HCT116 (cell line): ENCODE data around the gene SMAD7. TPM values are rescaled to one million over a fixed set of nuclear protein-coding genes. Genes with fewer than 3 reads are reported as not detected.

Experiments
- ATAC-seq: fragments of 200-7000 bp; cut with Tn5 transposase; 2 replicates; pipeline ENCODE4 v1.9.1; 2020; ENCODE audit warnings: mild to moderate bottlenecking, moderate library complexity
- BruUV-seq: library from RNA; stranded (reverse); fragments of 400-500 nt; replicated peaks from 2 replicates; lab custom pipeline; 2021; lab: Mats Ljungman, UMichigan
- CTCF ChIA-PET: fragments of 300-600 bp; sonication (Branson Sonifier 250); formaldehyde crosslinking; loops from one replicate; lab custom pipeline; 2021; ENCODE audit warnings: antibody characterized with exemption; lab: Charles Lee
- POLR2A ChIA-PET: fragments of 300-600, 350-600 bp; sonication (Branson Sonifier 250); formaldehyde crosslinking; loops from one replicate; lab custom pipeline; 2021; ENCODE audit warnings: antibody characterized with exemption; lab: Charles Lee
- RAD21 ChIA-PET, 2 experiments: fragments of 300-600 bp; sonication (Branson Sonifier 250); formaldehyde crosslinking; loops; one replicate each; lab custom pipeline; 2023; ENCODE audit warnings: low total read pairs in 2 of 2; ENCODE audit not compliant: uncharacterized antibody in 2 of 2, unreplicated experiment in 2 of 2, low non-redundant PET in 1 of 2; lab: Charles Lee
- DNase-seq: peaks from one replicate; pipeline ENCODE4 v3.0.0-alpha.2; 2010; ENCODE audit warnings: low read depth, low spot score
- H2AFZ ChIP-seq: fragments of 200-600 bp; shearing (Covaris generic), sonication (generic); 2 replicates; pipeline ENCODE4 v1.6.1; 2017; ENCODE audit warnings: low read depth, mixed run types, mixed read lengths, antibody characterized with exemption, low read length; ENCODE audit not compliant: poor library complexity, severe bottlenecking
- H3K27ac ChIP-seq: 2 replicates; pipeline ENCODE4 v1.5.1; 2012; ENCODE audit warnings: low read depth, low read length
- H3K27me3 ChIP-seq: fragments of 200-600 bp; sonication (generic); 2 replicates; pipeline ENCODE4 v1.6.1; 2016; ENCODE audit warnings: mixed run types, low read length, mixed read lengths; ENCODE audit not compliant: insufficient read depth
- H3K36me3 ChIP-seq, 2 experiments: fragments of 200-500 bp in 1 of 2; fragments of 200-600 bp in 1 of 2; sonication (Bioruptor generic) in 1 of 2; sonication (generic) in 1 of 2; 2 replicates each; pipeline versions ENCODE4 v1.5.1 to v1.6.1; 2014 to 2016; ENCODE audit warnings: low read length in 2 of 2, inconsistent platforms in 1 of 2, mixed read lengths in 1 of 2, mixed run types in 1 of 2; ENCODE audit not compliant: insufficient read depth in 2 of 2, control insufficient read depth in 1 of 2
- H3K4me1 ChIP-seq, 2 experiments: fragments of 200-600 bp in 1 of 2; sonication (generic) in 1 of 2; 2 replicates each; pipeline versions ENCODE4 v1.5.1 to v1.6.1; 2012 to 2017; ENCODE audit warnings: low read length in 2 of 2, inconsistent platforms in 1 of 2, mild to moderate bottlenecking in 1 of 2, mixed read lengths in 1 of 2, mixed run types in 1 of 2, moderate library complexity in 1 of 2; ENCODE audit not compliant: insufficient read depth in 2 of 2, control insufficient read depth in 1 of 2
- H3K4me2 ChIP-seq: fragments of 200-600 bp; sonication (generic); 2 replicates; pipeline ENCODE4 v1.6.1; 2017; ENCODE audit warnings: mixed run types, low read length, mixed read lengths
- H3K4me3 ChIP-seq, 2 experiments: fragments of 200-600 bp in 1 of 2; sonication (generic) in 1 of 2; replicated peaks in 1 of 2; 2 replicates each; pipeline ENCODE4 v1.5.1; 2011 to 2016; ENCODE audit warnings: low read length in 2 of 2, control low read depth in 1 of 2, low read depth in 1 of 2, mild to moderate bottlenecking in 1 of 2, mixed read lengths in 1 of 2, mixed run types in 1 of 2
- H3K79me2 ChIP-seq: fragments of 200-600 bp; sonication (generic); 2 replicates; pipeline ENCODE4 v1.6.1; 2017; ENCODE audit warnings: mild to moderate bottlenecking, mixed run types, low read length, moderate library complexity, mixed read lengths; ENCODE audit not compliant: insufficient read depth
- H3K9ac ChIP-seq: fragments of 200-600 bp; sonication (generic); 2 replicates; pipeline ENCODE4 v1.6.1; 2016; ENCODE audit warnings: low read length, mixed read lengths
- H3K9me2 ChIP-seq: fragments of 200-600 bp; sonication (generic), shearing (Covaris generic); 2 replicates; pipeline ENCODE4 v1.6.1; 2017; ENCODE audit warnings: mixed run types, mild to moderate bottlenecking, moderate library complexity; ENCODE audit not compliant: insufficient read depth
- H3K9me3 ChIP-seq, 2 experiments: fragments of 200-500 bp in 1 of 2; fragments of 200-600 bp in 1 of 2; sonication (Bioruptor generic) in 1 of 2; sonication (generic) in 1 of 2; 2 replicates each; pipeline ENCODE4 v1.6.1; 2014 to 2017; ENCODE audit warnings: low read length in 2 of 2, mixed read lengths in 2 of 2, inconsistent platforms in 1 of 2, low read depth in 1 of 2, mild to moderate bottlenecking in 1 of 2, mixed run types in 1 of 2, moderate library complexity in 1 of 2; ENCODE audit not compliant: control insufficient read depth in 1 of 2, insufficient read depth in 1 of 2
- H4K20me1 ChIP-seq: fragments of 200-600 bp; sonication (generic), shearing (Covaris generic); 2 replicates; pipeline ENCODE4 v1.6.1; 2017; ENCODE audit warnings: mixed run types, mild to moderate bottlenecking, moderate library complexity; ENCODE audit not compliant: insufficient read depth
- ATF3 ChIP-seq: IDR thresholded peaks from 2 replicates; pipeline ENCODE4 v1.6.1; 2012
- CBX3 ChIP-seq: IDR thresholded peaks from 2 replicates; pipeline ENCODE4 v1.6.1; 2012; ENCODE audit warnings: low read depth
- EGR1 ChIP-seq: IDR thresholded peaks from 2 replicates; pipeline ENCODE4 v1.6.1; 2012; ENCODE audit warnings: low read depth
- EZH2 ChIP-seq: fragments of 200-600 bp; sonication (generic); IDR thresholded peaks from 2 replicates; pipeline ENCODE4 v1.6.1; 2017; ENCODE audit warnings: antibody characterized with exemption, mixed run types
- FOSL1 ChIP-seq: IDR thresholded peaks from 2 replicates; pipeline ENCODE4 v1.6.1; 2012; ENCODE audit warnings: low read depth
- POLR2A ChIP-seq: IDR thresholded peaks from 2 replicates; pipeline ENCODE4 v1.7.0; 2011; ENCODE audit warnings: borderline replicate concordance; ENCODE audit not compliant: insufficient read depth, insufficient read length; ENCODE audit errors: extremely low read depth
- POLR2AphosphoS5 ChIP-seq: IDR thresholded peaks from 2 replicates; pipeline ENCODE4 v1.6.1; 2011; ENCODE audit warnings: mild to moderate bottlenecking, low read depth, low read length, moderate library complexity
- SRF ChIP-seq: IDR thresholded peaks from 2 replicates; pipeline ENCODE4 v1.6.1; 2012; ENCODE audit warnings: low read depth
- TCF7L2 ChIP-seq: IDR thresholded peaks from 2 replicates; pipeline ENCODE4 v1.7.0; 2011; ENCODE audit warnings: borderline replicate concordance, inconsistent platforms; ENCODE audit not compliant: insufficient read depth, insufficient read length; ENCODE audit errors: extremely low read depth
- YY1 ChIP-seq: IDR thresholded peaks from 2 replicates; pipeline ENCODE4 v1.6.1; 2011; ENCODE audit warnings: low read length, low read depth, moderate library complexity, mild to moderate bottlenecking; ENCODE audit not compliant: insufficient replicate concordance; ENCODE audit errors: extremely low read depth
- intact Hi-C: fragments of 100-400 bp; cut with micrococcal nuclease; formaldehyde crosslinking; loops from 2 replicates; pipeline ENCODE4 v1.10.0; 2022
- total RNA-seq: library from RNA; stranded (reverse); gene quantifications from one replicate; pipeline ENCODE4 v1.2.1, GENCODE V29; 2021; ENCODE audit not compliant: unreplicated experiment
- TF ChIP-seq, protein P1 (sequence below), 3 experiments: fragments of 200-600 bp in 1 of 3; sonication (generic) in 1 of 3; IDR thresholded peaks in 2 of 3; conservative IDR thresholded peaks in 1 of 3; 2 replicates each; pipeline ENCODE4 v1.5.1; 2012 to 2017; ENCODE audit warnings: low read depth in 2 of 3, low read length in 2 of 3, antibody characterized with exemption in 1 of 3, borderline replicate concordance in 1 of 3, control low read depth in 1 of 3, mild to moderate bottlenecking in 1 of 3, mixed read lengths in 1 of 3, mixed run types in 1 of 3, moderate library complexity in 1 of 3; ENCODE audit not compliant: insufficient read depth in 1 of 3

SMAD7 gene
- total RNA-seq, 1 experiment from 2014 or later: 7.2 TPM

GRCh38 chr18:48948112-48949049, 2.4 kb downstream of the SMAD7 start:
- H3K4me1 ChIP-seq: peaks cover 70 to 91% of the 10 kb centered on the region in 2 experiments
- intact Hi-C loops: loop anchor here (5.0 to 10.0 kb wide), 4 partner anchors 69 to 274 kb away; no protein-coding TSS in a partner anchor
- no peaks in the 10 kb centered on the region for H3K9me2 ChIP-seq
- H3K9ac ChIP-seq: peak overlapping the region; percentile 56
- H3K79me2 ChIP-seq: peaks cover 25% of the 10 kb centered on the region
- POLR2A ChIA-PET: no interaction called here
- no peaks in the 10 kb centered on the region for H3K36me3 ChIP-seq
- CTCF ChIA-PET: no interaction called here
- H3K27ac ChIP-seq: peak overlapping the region; percentile 49; the same call in 1 of the 2 replicates
- peak; percentile 4 for TF ChIP-seq YY1
- TF ChIP-seq TCF7L2: peak; percentile 98
- no peak; the same call in 1 of the 2 replicates for TF ChIP-seq POLR2AphosphoS5
- H2AFZ ChIP-seq: peak overlapping the region; percentile 41
- BruUV-seq: no TSS peak
- H3K4me2 ChIP-seq: peak overlapping the region; percentile 79
- DNase-seq (no peak), ATAC-seq (peak; percentile 30)
- H4K20me1 ChIP-seq: no peaks in the 10 kb centered on the region; the same call in 1 of the 2 replicates
- no peaks in the 10 kb centered on the region for H3K9me3 ChIP-seq
- RAD21 ChIA-PET: no interaction called here
- H3K27me3 ChIP-seq: peaks cover 22% of the 10 kb centered on the region; the same call in 1 of the 2 replicates
- peak overlapping the region; percentile 37 to 65 for H3K4me3 ChIP-seq

- H3K27me3 ChIP-seq: peaks cover 22% of the 10 kb centered on the region; the same call in 1 of the 2 replicates
- peaks cover 74 to 94% of the 10 kb centered on the region in 2 experiments for H3K4me1 ChIP-seq
- no peaks in the 10 kb centered on the region for H3K9me3 ChIP-seq
- ChIA-PET RAD21 (no interaction called here), POLR2A (no interaction called here), CTCF (interaction anchor here (1.1 kb wide), 1 partner anchor 10 kb away, joined by 4 read pairs; no protein-coding TSS in a partner anchor)
- peak overlapping the region; percentile 79 for H3K4me2 ChIP-seq
- no peak overlapping the region for H2AFZ ChIP-seq
- no peak overlapping the region for H3K9ac ChIP-seq
- no peaks in the 10 kb centered on the region; the same call in 1 of the 2 replicates for H4K20me1 ChIP-seq
- BruUV-seq: no TSS peak
- H3K9me2 ChIP-seq: no peaks in the 10 kb centered on the region
- no peaks in the 10 kb centered on the region for H3K36me3 ChIP-seq
- H3K27ac ChIP-seq: no peak overlapping the region
- peaks cover 25% of the 10 kb centered on the region for H3K79me2 ChIP-seq
- ATAC-seq (no peak), DNase-seq (no peak)
- intact Hi-C loops: loop anchor here (5.0 to 10.0 kb wide), 4 partner anchors 70 to 273 kb away; no protein-coding TSS in a partner anchor
- no peak overlapping the region for H3K4me3 ChIP-seq
- no peak for TF ChIP-seq ATF3
- no peak for TF ChIP-seq CBX3
- no peak for TF ChIP-seq TCF7L2
- no peak for TF ChIP-seq EGR1
- no peak for TF ChIP-seq POLR2A
- no peak for TF ChIP-seq YY1
- no peak for TF ChIP-seq SRF
- no peak for TF ChIP-seq FOSL1
- no peak for TF ChIP-seq EZH2
- TF ChIP-seq, protein P1, sequence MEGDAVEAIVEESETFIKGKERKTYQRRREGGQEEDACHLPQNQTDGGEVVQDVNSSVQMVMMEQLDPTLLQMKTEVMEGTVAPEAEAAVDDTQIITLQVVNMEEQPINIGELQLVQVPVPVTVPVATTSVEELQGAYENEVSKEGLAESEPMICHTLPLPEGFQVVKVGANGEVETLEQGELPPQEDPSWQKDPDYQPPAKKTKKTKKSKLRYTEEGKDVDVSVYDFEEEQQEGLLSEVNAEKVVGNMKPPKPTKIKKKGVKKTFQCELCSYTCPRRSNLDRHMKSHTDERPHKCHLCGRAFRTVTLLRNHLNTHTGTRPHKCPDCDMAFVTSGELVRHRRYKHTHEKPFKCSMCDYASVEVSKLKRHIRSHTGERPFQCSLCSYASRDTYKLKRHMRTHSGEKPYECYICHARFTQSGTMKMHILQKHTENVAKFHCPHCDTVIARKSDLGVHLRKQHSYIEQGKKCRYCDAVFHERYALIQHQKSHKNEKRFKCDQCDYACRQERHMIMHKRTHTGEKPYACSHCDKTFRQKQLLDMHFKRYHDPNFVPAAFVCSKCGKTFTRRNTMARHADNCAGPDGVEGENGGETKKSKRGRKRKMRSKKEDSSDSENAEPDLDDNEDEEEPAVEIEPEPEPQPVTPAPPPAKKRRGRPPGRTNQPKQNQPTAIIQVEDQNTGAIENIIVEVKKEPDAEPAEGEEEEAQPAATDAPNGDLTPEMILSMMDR (IDR thresholded peaks at IDR 0.05 in 2 of 3, conservative IDR thresholded peaks at IDR 0.05 in 1 of 3; ENCODE audit: borderline replicate concordance in 1 of 3, insufficient read depth in 1 of 3, low read depth in 2 of 3, low read length in 2 of 3): no peak
These were observed 3.2 kb downstream of the SMAD7 start for GRCh38 chr18:48947560-48947959.
